HepG2 (cell line): ENCODE data around the gene ULBP2. TPM values are rescaled to one million over a fixed set of nuclear protein-coding genes. Genes with fewer than 3 reads are reported as not detected.
A peak's percentile ranks its signal among the peaks of the same experiment; 100 is the strongest.

Experiments used
- CREM ChIP-seq, 2 experiments: sonication (generic) in 1 of 2; formaldehyde crosslinking in 1 of 2; IDR thresholded peaks; 2 replicates each; pipeline versions ENCODE4 v1.4.0 to v1.6.1; 2016 to 2020; ENCODE audit warnings: antibody characterized with exemption in 1 of 2, mild to moderate bottlenecking in 1 of 2, missing genetic modification reagents in 1 of 2
- KLF11 ChIP-seq: IDR thresholded peaks from 2 replicates; pipeline ENCODE4 v1.6.1; 2016; ENCODE audit warnings: missing compliant biosample characterization
- KLF6 ChIP-seq: IDR thresholded peaks from 2 replicates; pipeline ENCODE4 v1.8.0; 2016; ENCODE audit warnings: missing biosample characterization, missing genetic modification reagents
- POLR2A ChIP-seq, 2 experiments: IDR thresholded peaks; 2 replicates each; pipeline ENCODE4 v1.6.1; 2011; ENCODE audit warnings: low read depth in 2 of 2, low read length in 2 of 2, mild to moderate bottlenecking in 1 of 2, moderate library complexity in 1 of 2; ENCODE audit not compliant: insufficient read depth in 1 of 2
- SNAI1 ChIP-seq: sonication (generic); formaldehyde crosslinking; IDR thresholded peaks from 2 replicates; pipeline ENCODE4 v1.5.0; 2020; ENCODE audit warnings: mild to moderate bottlenecking, missing genetic modification reagents, borderline replicate concordance
- SOX6 ChIP-seq, 2 experiments: fragments of 450-650 bp in 1 of 2; sonication (generic) in 1 of 2; formaldehyde crosslinking in 1 of 2; IDR thresholded peaks; 2 replicates each; pipeline versions ENCODE4 v1.4.0 to v1.6.1; 2017 to 2020; ENCODE audit warnings: antibody characterized with exemption in 1 of 2, mild to moderate bottlenecking in 1 of 2, missing genetic modification reagents in 1 of 2
- TFDP1 ChIP-seq: IDR thresholded peaks from 2 replicates; pipeline ENCODE4 v1.6.1; 2016; ENCODE audit warnings: missing compliant biosample characterization, missing genetic modification reagents, borderline replicate concordance
- ZNF468 ChIP-seq: sonication (generic); formaldehyde crosslinking; IDR thresholded peaks from 2 replicates; pipeline ENCODE4 v1.8.0; 2022; ENCODE audit warnings: mild to moderate bottlenecking, moderate library complexity, missing genetic modification reagents
- ZNF550 ChIP-seq: sonication (generic); formaldehyde crosslinking; IDR thresholded peaks from 2 replicates; pipeline ENCODE4 v1.4.0; 2020; ENCODE audit warnings: mild to moderate bottlenecking, missing genetic modification reagents, borderline replicate concordance
- ZNF556 ChIP-seq: sonication (generic); formaldehyde crosslinking; IDR thresholded peaks from 2 replicates; pipeline ENCODE4 v1.4.0; 2020; ENCODE audit warnings: mild to moderate bottlenecking, missing genetic modification reagents, borderline replicate concordance
- ZNF770 ChIP-seq: sonication (generic); formaldehyde crosslinking; IDR thresholded peaks from 2 replicates; pipeline ENCODE4 v1.5.0; 2020; ENCODE audit warnings: mild to moderate bottlenecking, missing genetic modification reagents
- polyA plus RNA-seq, 8 experiments: library from polyadenylated mRNA; depleted of rRNA in 3 of 8; stranded (reverse) in 7 of 8; unstranded in 1 of 8; fragments of >200 nt; fragmentation: Illumina TruSeq in 4 of 8; extraction: Trizol in 4 of 8; gene quantifications; 2 replicates each; pipeline versions ENCODE4 v1.2.1 to v1.2.3, GENCODE V29; 2011 to 2016; ENCODE audit warnings: low read depth in 4 of 8, missing spikeins in 1 of 8, mixed read lengths in 1 of 8; ENCODE audit not compliant: insufficient read depth in 1 of 8
- total RNA-seq, 5 experiments: library from RNA; depleted of rRNA; stranded (reverse); fragments of >200 nt; fragmentation: Illumina TruSeq; extraction: Trizol; gene quantifications; 2 replicates each; pipeline ENCODE4 v1.2.3, GENCODE V29; 2016; ENCODE audit warnings: low read depth in 1 of 5
- TF ChIP-seq, protein P1 (sequence below): sonication (generic); formaldehyde crosslinking; IDR thresholded peaks from 2 replicates; pipeline ENCODE4 v1.8.1; 2022; ENCODE audit warnings: low read depth, mild to moderate bottlenecking, missing genetic modification reagents
- TF ChIP-seq, protein P2 (sequence below): sonication (generic); formaldehyde crosslinking; IDR thresholded peaks from 2 replicates; pipeline ENCODE4 v1.4.0; 2020; ENCODE audit warnings: missing genetic modification reagents
- TF ChIP-seq, protein P3 (sequence below): sonication (generic); formaldehyde crosslinking; IDR thresholded peaks from 2 replicates; pipeline ENCODE4 v1.5.0; 2020; ENCODE audit warnings: mild to moderate bottlenecking, missing genetic modification reagents
- TF ChIP-seq, protein P4 (sequence below): IDR thresholded peaks from 2 replicates; pipeline ENCODE4 v1.6.1; 2012; ENCODE audit warnings: inconsistent platforms
- TF ChIP-seq, protein P5 (sequence below): fragments of 450-650 bp; IDR thresholded peaks from 2 replicates; pipeline ENCODE4 v1.6.1; 2017; ENCODE audit warnings: mild to moderate bottlenecking

ULBP2 gene
- total and polyA plus RNA-seq, 2 of the 13 experiments (the other 11 are each of a cell fraction or from before 2014, with no cell fraction given), result not detected

DNA sequence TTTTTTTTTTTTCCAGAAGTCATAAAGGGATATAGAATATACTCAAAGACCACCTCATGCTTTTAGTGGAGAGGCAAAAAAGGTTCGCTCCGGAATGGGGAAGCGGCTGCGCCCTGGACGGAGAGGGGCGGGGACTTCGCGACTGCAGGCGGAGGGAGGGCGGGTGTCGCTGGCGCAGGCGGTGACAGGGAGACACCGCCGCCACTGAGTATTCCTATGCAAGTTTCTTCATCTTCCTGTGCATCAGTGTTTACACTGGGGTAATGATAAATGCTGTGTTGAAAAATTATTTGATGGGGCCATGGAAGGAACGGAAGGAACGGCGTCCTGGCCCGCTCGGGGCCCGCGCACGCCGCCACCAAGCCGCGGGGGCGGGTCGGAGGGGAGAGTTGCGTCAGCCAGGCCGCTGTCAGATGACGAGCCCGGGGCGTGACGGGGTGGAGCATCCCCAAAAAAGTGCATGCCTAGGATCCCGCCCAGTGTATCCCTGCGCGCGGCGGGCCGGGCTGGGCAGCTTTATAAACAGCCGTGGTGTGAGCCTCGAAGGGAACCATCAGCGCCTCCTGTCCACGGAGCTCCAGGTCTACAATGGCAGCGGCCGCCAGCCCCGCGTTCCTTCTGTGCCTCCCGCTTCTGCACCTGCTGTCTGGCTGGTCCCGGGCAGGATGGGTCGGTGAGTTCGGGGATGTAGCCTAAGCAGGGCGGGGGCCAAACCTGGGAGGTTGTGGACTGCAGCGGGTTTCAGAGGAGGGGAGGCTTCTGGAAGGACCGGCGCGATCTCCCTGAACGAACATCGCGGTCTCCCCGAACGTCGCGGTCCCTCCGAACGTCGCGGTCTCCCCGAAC, 21.9 kb downstream of the ULBP2 start, which contains the start of gene ULBP1 (continued):
- no peak for TF ChIP-seq KLF11 (CRISPR knock-in tag)
- no peak for TF ChIP-seq ZNF468 (CRISPR knock-in tag)
- TF ChIP-seq, protein P1, sequence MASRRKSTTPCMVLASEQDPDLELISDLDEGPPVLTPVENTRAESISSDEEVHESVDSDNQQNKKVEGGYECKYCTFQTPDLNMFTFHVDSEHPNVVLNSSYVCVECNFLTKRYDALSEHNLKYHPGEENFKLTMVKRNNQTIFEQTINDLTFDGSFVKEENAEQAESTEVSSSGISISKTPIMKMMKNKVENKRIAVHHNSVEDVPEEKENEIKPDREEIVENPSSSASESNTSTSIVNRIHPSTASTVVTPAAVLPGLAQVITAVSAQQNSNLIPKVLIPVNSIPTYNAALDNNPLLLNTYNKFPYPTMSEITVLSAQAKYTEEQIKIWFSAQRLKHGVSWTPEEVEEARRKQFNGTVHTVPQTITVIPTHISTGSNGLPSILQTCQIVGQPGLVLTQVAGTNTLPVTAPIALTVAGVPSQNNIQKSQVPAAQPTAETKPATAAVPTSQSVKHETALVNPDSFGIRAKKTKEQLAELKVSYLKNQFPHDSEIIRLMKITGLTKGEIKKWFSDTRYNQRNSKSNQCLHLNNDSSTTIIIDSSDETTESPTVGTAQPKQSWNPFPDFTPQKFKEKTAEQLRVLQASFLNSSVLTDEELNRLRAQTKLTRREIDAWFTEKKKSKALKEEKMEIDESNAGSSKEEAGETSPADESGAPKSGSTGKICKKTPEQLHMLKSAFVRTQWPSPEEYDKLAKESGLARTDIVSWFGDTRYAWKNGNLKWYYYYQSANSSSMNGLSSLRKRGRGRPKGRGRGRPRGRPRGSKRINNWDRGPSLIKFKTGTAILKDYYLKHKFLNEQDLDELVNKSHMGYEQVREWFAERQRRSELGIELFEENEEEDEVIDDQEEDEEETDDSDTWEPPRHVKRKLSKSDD (CRISPR knock-in tag), result no peak
- TF ChIP-seq POLR2A (IDR thresholded peaks at IDR 0.05; ENCODE audit: insufficient read depth in 1 of 2, low read depth in 2 of 2, low read length in 2 of 2), result no peak
- TF ChIP-seq, protein P2, sequence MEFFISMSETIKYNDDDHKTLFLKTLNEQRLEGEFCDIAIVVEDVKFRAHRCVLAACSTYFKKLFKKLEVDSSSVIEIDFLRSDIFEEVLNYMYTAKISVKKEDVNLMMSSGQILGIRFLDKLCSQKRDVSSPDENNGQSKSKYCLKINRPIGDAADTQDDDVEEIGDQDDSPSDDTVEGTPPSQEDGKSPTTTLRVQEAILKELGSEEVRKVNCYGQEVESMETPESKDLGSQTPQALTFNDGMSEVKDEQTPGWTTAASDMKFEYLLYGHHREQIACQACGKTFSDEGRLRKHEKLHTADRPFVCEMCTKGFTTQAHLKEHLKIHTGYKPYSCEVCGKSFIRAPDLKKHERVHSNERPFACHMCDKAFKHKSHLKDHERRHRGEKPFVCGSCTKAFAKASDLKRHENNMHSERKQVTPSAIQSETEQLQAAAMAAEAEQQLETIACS (CRISPR knock-in tag), result no peak
- no peak for TF ChIP-seq SOX6 (IDR thresholded peaks at IDR 0.05)
- no peak; the same call in 1 of the 2 replicates for TF ChIP-seq SOX6 (CRISPR knock-in tag; IDR thresholded peaks at IDR 0.05)
- TF ChIP-seq, protein P3, sequence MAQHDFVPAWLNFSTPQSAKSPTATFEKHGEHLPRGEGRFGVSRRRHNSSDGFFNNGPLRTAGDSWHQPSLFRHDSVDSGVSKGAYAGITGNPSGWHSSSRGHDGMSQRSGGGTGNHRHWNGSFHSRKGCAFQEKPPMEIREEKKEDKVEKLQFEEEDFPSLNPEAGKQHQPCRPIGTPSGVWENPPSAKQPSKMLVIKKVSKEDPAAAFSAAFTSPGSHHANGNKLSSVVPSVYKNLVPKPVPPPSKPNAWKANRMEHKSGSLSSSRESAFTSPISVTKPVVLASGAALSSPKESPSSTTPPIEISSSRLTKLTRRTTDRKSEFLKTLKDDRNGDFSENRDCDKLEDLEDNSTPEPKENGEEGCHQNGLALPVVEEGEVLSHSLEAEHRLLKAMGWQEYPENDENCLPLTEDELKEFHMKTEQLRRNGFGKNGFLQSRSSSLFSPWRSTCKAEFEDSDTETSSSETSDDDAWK (CRISPR knock-in tag), result no peak
- TF ChIP-seq KLF6, result no peak
- TF ChIP-seq ZNF550 (CRISPR knock-in tag), result peak; percentile 58; the same call in 1 of the 2 replicates
- TF ChIP-seq, protein P4, sequence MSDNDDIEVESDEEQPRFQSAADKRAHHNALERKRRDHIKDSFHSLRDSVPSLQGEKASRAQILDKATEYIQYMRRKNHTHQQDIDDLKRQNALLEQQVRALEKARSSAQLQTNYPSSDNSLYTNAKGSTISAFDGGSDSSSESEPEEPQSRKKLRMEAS, result peak; percentile 39; the same call in 1 of the 2 replicates
- no peak for TF ChIP-seq ZNF556
- TF ChIP-seq, protein P5, sequence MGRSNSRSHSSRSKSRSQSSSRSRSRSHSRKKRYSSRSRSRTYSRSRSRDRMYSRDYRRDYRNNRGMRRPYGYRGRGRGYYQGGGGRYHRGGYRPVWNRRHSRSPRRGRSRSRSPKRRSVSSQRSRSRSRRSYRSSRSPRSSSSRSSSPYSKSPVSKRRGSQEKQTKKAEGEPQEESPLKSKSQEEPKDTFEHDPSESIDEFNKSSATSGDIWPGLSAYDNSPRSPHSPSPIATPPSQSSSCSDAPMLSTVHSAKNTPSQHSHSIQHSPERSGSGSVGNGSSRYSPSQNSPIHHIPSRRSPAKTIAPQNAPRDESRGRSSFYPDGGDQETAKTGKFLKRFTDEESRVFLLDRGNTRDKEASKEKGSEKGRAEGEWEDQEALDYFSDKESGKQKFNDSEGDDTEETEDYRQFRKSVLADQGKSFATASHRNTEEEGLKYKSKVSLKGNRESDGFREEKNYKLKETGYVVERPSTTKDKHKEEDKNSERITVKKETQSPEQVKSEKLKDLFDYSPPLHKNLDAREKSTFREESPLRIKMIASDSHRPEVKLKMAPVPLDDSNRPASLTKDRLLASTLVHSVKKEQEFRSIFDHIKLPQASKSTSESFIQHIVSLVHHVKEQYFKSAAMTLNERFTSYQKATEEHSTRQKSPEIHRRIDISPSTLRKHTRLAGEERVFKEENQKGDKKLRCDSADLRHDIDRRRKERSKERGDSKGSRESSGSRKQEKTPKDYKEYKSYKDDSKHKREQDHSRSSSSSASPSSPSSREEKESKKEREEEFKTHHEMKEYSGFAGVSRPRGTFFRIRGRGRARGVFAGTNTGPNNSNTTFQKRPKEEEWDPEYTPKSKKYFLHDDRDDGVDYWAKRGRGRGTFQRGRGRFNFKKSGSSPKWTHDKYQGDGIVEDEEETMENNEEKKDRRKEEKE, result no peak
- no peak for TF ChIP-seq CREM (IDR thresholded peaks at IDR 0.05)
- TF ChIP-seq CREM (CRISPR knock-in tag; IDR thresholded peaks at IDR 0.05), result no peak
- TF ChIP-seq SNAI1 (CRISPR knock-in tag), result no peak
- peak; percentile 23; the same call in 1 of the 2 replicates for TF ChIP-seq TFDP1 (CRISPR knock-in tag)
- TF ChIP-seq ZNF770 (CRISPR knock-in tag), result no peak
